T-helper 17 cell (primary cell): ENCODE results near the gene ANKMY1. TPM values are rescaled to one million over a fixed set of nuclear protein-coding genes. Genes with fewer than 3 reads are reported as not detected.
"Not testable (repeated sequence)": the region's sequence is repeated elsewhere in the genome, so short reads cannot be mapped to it uniquely, and the experiment has no call there.

Experiments used
- ATAC-seq: fragments of 150-1000 bp; cut with Tn5 transposase; 2 replicates; pipeline ENCODE4 v1.10.0; 2021; ENCODE audit warnings: mild to moderate bottlenecking, moderate library complexity
- DNase-seq, 3 donors: peaks; one replicate each; pipeline versions ENCODE4 v3.0.0 to v3.0.0-alpha.2; 2020 to 2021
- H3K9me3 ChIP-seq: one replicate; pipeline ENCODE4 v1.7.0; 2013; ENCODE audit warnings: low read length, mild to moderate bottlenecking; ENCODE audit not compliant: control insufficient read depth, poor library complexity, severe bottlenecking
- H3K27ac Mint-ChIP-seq: one replicate; pipeline ENCODE4 v1.8.0; 2022; ENCODE audit warnings: mild to moderate bottlenecking, moderate library complexity, mixed read lengths
- H3K27me3 Mint-ChIP-seq: one replicate; pipeline ENCODE4 v1.8.0; 2022; ENCODE audit warnings: mixed read lengths
- H3K36me3 Mint-ChIP-seq: one replicate; pipeline ENCODE4 v1.8.0; 2022; ENCODE audit warnings: low read depth, mixed read lengths
- H3K4me1 Mint-ChIP-seq: one replicate; pipeline ENCODE4 v1.8.0; 2022; ENCODE audit warnings: mild to moderate bottlenecking, mixed read lengths
- H3K4me3 Mint-ChIP-seq: one replicate; pipeline ENCODE4 v1.8.0; 2022; ENCODE audit warnings: mild to moderate bottlenecking, moderate library complexity, mixed read lengths
- total RNA-seq, 4 donors: library from RNA in 2 of 4; stranded (reverse) in 2 of 4; gene quantifications; one replicate each; pipeline ENCODE4 v1.2.3 and lab custom pipeline; 2022 to 2026

Gene ANKMY1
- total RNA-seq, 2 donors from 2014 or later: 34.6 to 42.6 TPM

- no peak for ATAC-seq
Observed at GRCh38 chr2:240528406-240529040, 29.3 kb downstream of the ANKMY1 start.

DNA sequence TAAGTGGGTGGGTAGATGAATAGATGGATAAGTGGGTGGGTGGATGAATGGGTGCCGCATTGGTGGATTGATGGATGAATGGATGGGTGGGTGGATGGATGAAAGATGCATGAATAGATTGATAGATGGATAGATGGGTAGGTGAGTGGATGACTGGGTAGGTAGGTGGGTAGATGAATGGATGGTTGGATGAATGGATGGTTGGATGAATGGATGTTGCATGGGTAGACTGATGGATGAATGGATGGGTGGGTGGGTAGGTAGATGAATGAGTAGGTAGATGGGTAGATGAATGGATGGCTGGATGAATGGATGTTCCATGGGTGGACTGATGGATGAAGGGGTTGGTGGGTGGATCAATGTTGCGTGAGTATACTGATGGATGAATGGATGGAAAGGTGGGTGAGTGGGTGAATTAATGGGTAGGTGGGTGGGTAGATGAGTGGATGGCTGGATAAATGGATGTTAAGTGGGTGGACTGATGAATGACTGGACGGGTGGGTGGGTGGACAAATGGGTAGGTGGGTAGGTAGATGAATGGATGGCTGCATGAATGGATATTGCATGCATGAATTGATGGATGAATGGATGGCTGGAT, 30.5 kb downstream of the ANKMY1 start:
- peaks cover 5% of the 10 kb centered on the region for H3K9me3 ChIP-seq
- Mint-ChIP-seq H3K4me3 (no peak overlapping the region), H3K4me1 (no peaks in the 10 kb centered on the region), H3K27ac (no peak overlapping the region), H3K27me3 (no peaks in the 10 kb centered on the region), H3K36me3 (peaks cover 7% of the 10 kb centered on the region)
- DNase-seq (no peak), ATAC-seq (no peak)

More at GRCh38 chr2:240528406-240529040, 29.3 kb downstream of the ANKMY1 start:
- H3K4me1 Mint-ChIP-seq: no peaks in the 10 kb centered on the region
- no peak overlapping the region for H3K27ac Mint-ChIP-seq
- DNase-seq: no peak
- H3K4me3 Mint-ChIP-seq: no peak overlapping the region
- peaks cover 5% of the 10 kb centered on the region for H3K9me3 ChIP-seq
- no peaks in the 10 kb centered on the region for H3K27me3 Mint-ChIP-seq
- H3K36me3 Mint-ChIP-seq: peaks cover 3% of the 10 kb centered on the region

DNA sequence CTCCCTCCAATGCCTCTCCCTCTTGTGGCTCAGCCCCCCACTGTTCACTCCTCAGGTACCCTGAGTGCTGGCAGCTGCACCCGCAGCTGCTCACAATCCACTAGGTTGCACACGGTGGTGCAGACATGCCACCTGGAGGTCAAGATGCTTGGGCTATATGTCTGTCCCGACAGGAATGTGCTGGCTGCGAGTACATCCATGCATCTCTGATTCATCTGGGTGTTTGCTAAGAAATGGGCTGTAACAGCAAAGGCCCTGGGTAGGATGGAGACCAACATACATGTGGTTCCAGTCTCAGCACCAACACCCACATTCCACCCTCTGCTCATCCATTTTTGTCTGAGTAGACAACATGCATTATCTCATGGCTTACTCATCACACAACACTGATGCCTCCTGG, 31.3 kb downstream of the ANKMY1 start:
- H3K27ac Mint-ChIP-seq: no peak overlapping the region

GRCh38 chr2:240525802-240526201, 32.0 kb downstream of the ANKMY1 start:
- no peaks in the 10 kb centered on the region for H3K9me3 ChIP-seq
- DNase-seq (no peak), ATAC-seq (no peak)
- Mint-ChIP-seq H3K4me1 (peaks cover under 1% of the 10 kb centered on the region), H3K27me3 (no peaks in the 10 kb centered on the region), H3K4me3 (no peak overlapping the region), H3K27ac (no peak overlapping the region), H3K36me3 (peaks cover 7% of the 10 kb centered on the region)

More for the DNA sequence above, 31.3 kb downstream of the ANKMY1 start:
- Mint-ChIP-seq H3K4me3 (no peak overlapping the region), H3K36me3 (peaks cover 7% of the 10 kb centered on the region), H3K4me1 (no peaks in the 10 kb centered on the region), H3K27me3 (no peaks in the 10 kb centered on the region)
- no peaks in the 10 kb centered on the region for H3K9me3 ChIP-seq
- ATAC-seq (no peak), DNase-seq (no peak)

- Mint-ChIP-seq H3K4me3 (no peak overlapping the region), H3K27me3 (no peaks in the 10 kb centered on the region), H3K4me1 (peaks cover 5% of the 10 kb centered on the region), H3K27ac (no peak overlapping the region), H3K36me3 (peaks cover 7% of the 10 kb centered on the region)
- no peak for DNase-seq
- ATAC-seq: no peak
- no peaks in the 10 kb centered on the region for H3K9me3 ChIP-seq
Observed at GRCh38 chr2:240524963-240525718, 32.6 kb downstream of the ANKMY1 start.

DNA sequence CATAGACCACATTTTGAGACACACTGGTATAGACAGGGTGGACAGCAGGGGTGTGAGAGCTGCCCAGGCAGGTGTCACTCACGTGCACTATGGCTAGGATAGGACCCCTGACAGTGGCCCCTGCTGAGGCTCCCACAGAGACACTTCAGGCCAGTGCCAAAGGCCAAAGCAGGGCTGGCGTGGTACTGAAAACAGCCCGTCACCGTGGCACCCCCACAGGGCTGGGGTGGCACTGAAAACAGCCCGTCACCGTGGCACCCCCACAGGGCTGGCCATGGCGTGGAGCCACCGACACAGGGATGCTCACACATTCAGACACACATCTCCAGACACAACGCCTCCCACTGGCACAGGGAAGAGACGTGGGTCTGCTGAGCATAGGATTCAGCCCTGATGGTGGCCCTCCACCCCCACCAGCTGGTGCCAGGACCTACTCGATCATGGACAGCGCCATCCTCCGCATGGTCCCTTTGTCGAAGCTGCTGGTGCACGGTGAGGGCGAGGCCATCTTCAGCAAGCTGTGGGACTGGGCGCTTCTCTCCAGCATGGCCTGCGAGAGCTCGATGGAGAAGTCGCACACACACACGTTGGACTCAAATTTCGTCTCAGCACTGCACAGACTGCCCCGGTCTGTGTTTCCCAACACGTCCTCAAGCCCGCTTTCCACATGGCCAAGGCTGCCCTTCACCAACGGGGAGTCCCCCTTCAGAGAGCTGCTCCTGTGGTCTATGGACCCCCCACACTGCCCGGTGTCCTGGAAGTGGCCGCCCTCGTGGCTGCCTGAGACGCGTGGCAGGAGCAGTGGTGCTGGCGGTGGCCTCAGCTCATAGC, 34.1 kb downstream of the ANKMY1 start:
- DNase-seq (no peak), ATAC-seq (no peak)
- H3K27ac Mint-ChIP-seq: no peak overlapping the region

GRCh38 chr2:240522406-240522805, 35.4 kb downstream of the ANKMY1 start:
- ATAC-seq: no peak
- peaks cover 7% of the 10 kb centered on the region for H3K36me3 Mint-ChIP-seq
- no peaks in the 10 kb centered on the region for H3K9me3 ChIP-seq
- H3K4me3 Mint-ChIP-seq: no peak overlapping the region
- H3K27me3 Mint-ChIP-seq: no peaks in the 10 kb centered on the region
- H3K4me1 Mint-ChIP-seq: peaks cover 5% of the 10 kb centered on the region
- no peak overlapping the region for H3K27ac Mint-ChIP-seq
- DNase-seq: no peak

More for the DNA sequence above, 34.1 kb downstream of the ANKMY1 start:
- peaks cover 5% of the 10 kb centered on the region for H3K4me1 Mint-ChIP-seq
- no peak overlapping the region for H3K4me3 Mint-ChIP-seq
- H3K9me3 ChIP-seq: no peaks in the 10 kb centered on the region
- peaks cover 7% of the 10 kb centered on the region for H3K36me3 Mint-ChIP-seq
- no peaks in the 10 kb centered on the region for H3K27me3 Mint-ChIP-seq

GRCh38 chr2:240521885-240522284, 35.9 kb downstream of the ANKMY1 start:
- not testable (repeated sequence) for H3K27ac Mint-ChIP-seq, DNase-seq, H3K4me3 Mint-ChIP-seq, H3K9me3 ChIP-seq, H3K4me1 Mint-ChIP-seq, H3K36me3 Mint-ChIP-seq, H3K27me3 Mint-ChIP-seq, ATAC-seq

GRCh38 chr2:240520974-240521350, 36.8 kb downstream of the ANKMY1 start:
- H3K27ac Mint-ChIP-seq: no peak overlapping the region
- no peak overlapping the region for H3K4me3 Mint-ChIP-seq

DNA sequence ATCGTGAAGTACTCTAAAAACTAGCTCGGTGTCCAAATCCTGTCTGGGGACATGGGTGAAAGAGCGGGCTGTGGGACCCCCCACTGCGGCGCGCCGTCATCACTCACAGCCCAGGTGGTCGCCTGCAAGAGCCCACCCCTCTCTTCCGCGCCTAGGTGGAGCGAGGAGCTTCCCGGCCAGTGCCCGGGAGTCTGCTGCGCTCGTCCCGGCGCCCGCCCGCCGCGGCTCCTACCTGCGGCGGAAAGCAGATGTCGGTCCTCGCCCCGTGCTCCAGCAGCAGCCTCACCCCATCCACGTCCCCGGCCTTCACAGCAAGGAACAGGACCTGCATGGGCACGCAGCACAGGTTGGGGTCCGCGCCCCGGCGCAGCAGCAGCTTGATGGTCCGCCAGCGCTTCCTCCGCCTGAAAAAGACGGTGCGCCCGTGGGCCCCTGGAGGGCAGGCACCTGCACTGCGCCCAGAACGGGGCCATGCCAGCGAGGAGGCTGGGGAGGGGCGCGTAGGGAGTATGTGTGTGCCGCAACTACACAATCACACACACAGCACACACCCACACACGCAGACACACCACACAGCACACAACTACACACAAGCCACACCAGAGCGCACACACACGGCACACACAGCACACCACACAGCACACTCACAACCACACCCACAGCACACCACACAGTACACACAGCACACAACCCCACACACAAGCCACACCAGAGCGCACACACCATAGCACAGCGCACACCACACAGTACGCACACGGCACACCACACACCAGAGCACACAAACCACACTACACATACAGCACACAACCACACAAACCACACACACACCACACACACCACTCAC, 37.4 kb downstream of the ANKMY1 start:
- Mint-ChIP-seq H3K36me3 (peaks cover 4% of the 10 kb centered on the region), H3K4me3 (no peak overlapping the region), H3K27ac (peak overlapping the region; percentile 1), H3K4me1 (peaks cover 5% of the 10 kb centered on the region), H3K27me3 (no peaks in the 10 kb centered on the region)
- DNase-seq (no peak), ATAC-seq (no peak)
- H3K9me3 ChIP-seq: no peaks in the 10 kb centered on the region

More at GRCh38 chr2:240520974-240521350, 36.8 kb downstream of the ANKMY1 start:
- no peaks in the 10 kb centered on the region for H3K27me3 Mint-ChIP-seq
- no peaks in the 10 kb centered on the region for H3K9me3 ChIP-seq
- no peak for DNase-seq
- no peak for ATAC-seq
- peaks cover 5% of the 10 kb centered on the region for H3K4me1 Mint-ChIP-seq
- H3K36me3 Mint-ChIP-seq: peaks cover 4% of the 10 kb centered on the region

DNA sequence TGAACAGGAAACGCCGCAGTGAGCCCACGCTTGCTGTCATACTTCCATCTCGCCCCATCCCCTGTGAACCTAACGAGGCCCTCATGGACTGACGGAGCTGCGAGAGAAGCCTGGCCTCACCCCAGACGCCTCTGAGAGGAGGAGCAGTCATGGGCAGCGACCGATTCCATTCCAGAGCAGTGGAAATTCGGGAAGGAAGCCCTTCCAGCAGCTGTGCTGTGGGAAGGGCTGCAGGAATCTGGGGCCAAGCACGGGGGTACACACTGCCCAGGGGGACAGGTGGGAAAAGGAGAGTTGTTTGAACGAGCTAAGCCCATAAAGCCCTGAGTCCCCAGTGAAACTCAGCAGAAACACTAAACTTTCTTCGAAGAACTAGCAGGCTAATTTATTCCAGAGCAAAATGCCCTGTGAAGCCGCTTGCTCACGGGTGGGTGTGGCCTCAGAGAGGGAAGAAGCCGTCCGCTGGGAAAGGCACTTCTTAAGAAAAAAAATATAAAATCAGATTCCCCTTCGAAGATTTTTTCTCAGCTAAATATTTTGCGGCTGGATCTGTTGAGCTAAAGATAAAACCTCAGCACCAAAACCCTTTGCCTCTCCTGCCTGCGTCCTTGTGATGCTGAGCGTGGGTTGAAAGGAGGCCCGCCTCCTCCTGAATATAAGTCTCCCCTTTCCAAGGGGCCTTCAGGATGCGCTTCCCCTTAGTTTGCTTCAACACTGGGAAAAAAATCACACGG, 38.2 kb downstream of the ANKMY1 start:
- H3K27me3 Mint-ChIP-seq: no peaks in the 10 kb centered on the region
- ATAC-seq (no peak), DNase-seq (no peak)
- no peak overlapping the region for H3K4me3 Mint-ChIP-seq
- peaks cover 5% of the 10 kb centered on the region for H3K4me1 Mint-ChIP-seq
- peak overlapping the region; percentile 1 for H3K27ac Mint-ChIP-seq
- no peaks in the 10 kb centered on the region for H3K9me3 ChIP-seq
- peaks cover 4% of the 10 kb centered on the region for H3K36me3 Mint-ChIP-seq

DNA sequence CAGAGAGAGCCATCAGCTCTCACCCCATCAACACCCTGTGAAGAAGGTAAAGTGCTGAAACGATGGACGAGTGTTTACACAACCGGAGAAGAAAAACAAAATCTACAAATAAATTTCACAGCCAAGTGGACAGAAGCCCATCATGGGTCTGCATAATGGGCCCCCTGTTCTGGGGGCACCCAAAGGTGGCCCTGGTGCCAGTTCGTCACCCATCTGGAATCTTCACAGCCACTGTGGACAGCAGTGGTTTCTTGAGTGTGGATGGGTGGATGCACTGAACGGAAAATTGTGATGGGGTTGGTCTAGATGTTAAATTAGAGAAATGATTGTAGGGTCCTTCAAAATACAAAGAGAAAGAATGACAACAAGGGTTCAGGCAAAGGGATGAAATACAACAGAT, 38.8 kb downstream of the ANKMY1 start:
- no peaks in the 10 kb centered on the region for H3K9me3 ChIP-seq
- no peak for DNase-seq
- no peak overlapping the region for H3K27ac Mint-ChIP-seq
- no peak for ATAC-seq
- no peaks in the 10 kb centered on the region for H3K27me3 Mint-ChIP-seq
- peaks cover 4% of the 10 kb centered on the region for H3K36me3 Mint-ChIP-seq
- H3K4me1 Mint-ChIP-seq: peaks cover 9% of the 10 kb centered on the region
- H3K4me3 Mint-ChIP-seq: no peak overlapping the region
